NCI-H526 (cell line): ENCODE measurements around the gene SPOCK2.

Experiments
- DNase-seq, 2 experiments: peaks; one replicate each; lab custom pipeline; 2025; lab: John Stamatoyannopoulos, UW

Gene SPOCK2

GRCh38 chr10:72010234-72010973 lies 77.9 kb downstream of the SPOCK2 start:
- DNase-seq = no peak

GRCh38 chr10:72009425-72010081 lies 78.8 kb downstream of the SPOCK2 start:
- DNase-seq = peak in 1 of 2 experiments; percentile 30

GRCh38 chr10:72009051-72009424 lies 79.3 kb downstream of the SPOCK2 start:
- DNase-seq = no peak
